T-cell (primary cell): ENCODE measurements around the gene SPTBN1. TPM values are rescaled to one million over a fixed set of nuclear protein-coding genes. Genes with fewer than 3 reads are reported as not detected.

Source experiments
- ATAC-seq, 4 experiments: fragments of 200-7000 bp in 3 of 4; fragments of 150-1000 bp in 1 of 4; cut with Tn5 transposase; replicated peaks in 1 of 4; 1 replicate in 3 of 4; 2 replicates in 1 of 4; pipeline ENCODE4 v1.10.0; 2021; ENCODE audit warnings: moderate library complexity in 3 of 4, mild to moderate bottlenecking in 2 of 4, moderate number of reproducible peaks in 1 of 4
- CTCF ChIA-PET, 2 donors: fragments of 300-600 bp; sonication (Branson Sonifier 250); formaldehyde crosslinking; loops; one replicate each; lab custom pipeline; 2022; ENCODE audit warnings: antibody characterized with exemption in 2 of 2; lab: Charles Lee
- POLR2A ChIA-PET, 2 donors: fragments of 300-600 bp; sonication (Branson Sonifier 250); formaldehyde crosslinking; loops; one replicate each; lab custom pipeline; 2022; ENCODE audit warnings: antibody characterized with exemption in 2 of 2; lab: Charles Lee
- DNase-seq, 35 experiments: peaks; one replicate each; pipeline versions ENCODE4 v3.0.0 to v3.0.0-alpha.2; 2013 to 2023
- H3K27ac ChIP-seq: one replicate; pipeline ENCODE4 v1.5.1; 2013; ENCODE audit warnings: low read length
- H3K27me3 ChIP-seq, 2 experiments: replicated peaks in 1 of 2; 1 replicate in 1 of 2; 2 replicates in 1 of 2; pipeline versions ENCODE4 v1.6.1 to v1.7.0; 2013; ENCODE audit warnings: low read length in 1 of 2, mixed read lengths in 1 of 2; ENCODE audit not compliant: control insufficient read depth in 2 of 2, insufficient read depth in 2 of 2; ENCODE audit errors: extremely low read depth in 1 of 2
- H3K36me3 ChIP-seq, 2 donors: 1 replicate in 1 of 2; 2 replicates in 1 of 2; pipeline versions ENCODE4 v1.6.1 to v1.7.0; 2013; ENCODE audit warnings: low read length in 1 of 2; ENCODE audit not compliant: control insufficient read depth in 2 of 2, insufficient read depth in 1 of 2; ENCODE audit errors: extremely low read depth in 1 of 2
- H3K4me1 ChIP-seq, 2 experiments: 1 replicate in 1 of 2; 2 replicates in 1 of 2; pipeline versions ENCODE4 v1.6.1 to v1.7.0; 2013; ENCODE audit warnings: low read length in 2 of 2, mixed read lengths in 1 of 2; ENCODE audit not compliant: insufficient read depth in 2 of 2, control insufficient read depth in 1 of 2; ENCODE audit errors: extremely low read depth in 1 of 2
- H3K4me3 ChIP-seq, 2 donors: 1 replicate in 1 of 2; 2 replicates in 1 of 2; pipeline versions ENCODE4 v1.5.1 to v1.7.0; 2013; ENCODE audit warnings: mild to moderate bottlenecking in 2 of 2, low read length in 1 of 2, moderate library complexity in 1 of 2; ENCODE audit not compliant: control insufficient read depth in 1 of 2; ENCODE audit errors: extremely low read depth in 1 of 2
- H3K9me3 ChIP-seq: 2 replicates; pipeline ENCODE4 v1.7.0; 2013
- H3K27ac Mint-ChIP-seq, 2 donors: one replicate each; pipeline ENCODE4 v1.8.0; 2020 to 2021; ENCODE audit warnings: mild to moderate bottlenecking in 2 of 2, mixed read lengths in 2 of 2
- H3K27me3 Mint-ChIP-seq, 2 donors: one replicate each; pipeline ENCODE4 v1.8.0; 2021 to 2022; ENCODE audit warnings: mixed read lengths in 2 of 2
- H3K36me3 Mint-ChIP-seq: one replicate; pipeline ENCODE4 v1.8.0; 2021; ENCODE audit warnings: mixed read lengths
- H3K4me1 Mint-ChIP-seq, 3 donors: one replicate each; pipeline ENCODE4 v1.8.0; 2020 to 2022; ENCODE audit warnings: mixed read lengths in 3 of 3, mild to moderate bottlenecking in 1 of 3
- H3K4me3 Mint-ChIP-seq, 3 donors: one replicate each; pipeline ENCODE4 v1.8.0; 2020 to 2022; ENCODE audit warnings: mild to moderate bottlenecking in 3 of 3, mixed read lengths in 3 of 3, moderate library complexity in 3 of 3
- H3K9me3 Mint-ChIP-seq, 3 donors: one replicate each; pipeline ENCODE4 v1.8.0; 2020 to 2022; ENCODE audit warnings: mixed read lengths in 3 of 3
- WGBS: methylation state at CpG from one replicate; pipeline ENCODE4 v1.1.5; 2013; ENCODE audit warnings: missing lambda C conversion rate; ENCODE audit not compliant: insufficient coverage; 5-methylcytosine and 5-hydroxymethylcytosine counted together
- total RNA-seq, 35 experiments: library from RNA in 6 of 35; stranded (reverse) in 6 of 35; fragments of 120-200 nt in 1 of 35; gene quantifications; one replicate each; pipeline versions ENCODE4 v1.2.1 to v1.2.4 and lab custom pipeline; 2013 to 2026

SPTBN1 gene
- total RNA-seq, 5 donors from 2014 or later (not counting 1 experiment from before 2014, with no cell fraction given) = 129 to 222 (median 139) TPM

- no CpG with 5 or more reads among the region's 5 CpGs for WGBS
- H3K4me3 ChIP-seq = no peak overlapping the region
- H3K27ac Mint-ChIP-seq = peak overlapping the region; percentile 82 to 83
- DNase-seq (no peak), ATAC-seq (no peak)
- H3K4me1 ChIP-seq = peaks cover 10 to 15% of the 10 kb centered on the region in 2 experiments
- no peaks in the 10 kb centered on the region for H3K27me3 ChIP-seq
- peaks cover 76% of the 10 kb centered on the region for H3K36me3 Mint-ChIP-seq
- H3K9me3 ChIP-seq = no peaks in the 10 kb centered on the region
- H3K4me3 Mint-ChIP-seq = peak overlapping the region in 1 of 3 donors; percentile 27
- H3K27ac ChIP-seq = no peak overlapping the region
- H3K9me3 Mint-ChIP-seq = no peaks in the 10 kb centered on the region
- no peaks in the 10 kb centered on the region for H3K27me3 Mint-ChIP-seq
- H3K4me1 Mint-ChIP-seq = peaks cover 37 to 42% (median 40%) of the 10 kb centered on the region in 3 donors
- ChIA-PET POLR2A (interaction anchor here (0.6 kb wide), 3 partner anchors 18 to 641 kb away, joined by 3 to 6 read pairs (median 4); no protein-coding TSS in a partner anchor), CTCF (interaction anchor here (0.5 to 1.7 kb wide), 3 partner anchors 95 to 446 kb away, joined by 3 to 6 read pairs (median 5); no protein-coding TSS in a partner anchor)
- peaks cover 6 to 75% of the 10 kb centered on the region in 2 donors for H3K36me3 ChIP-seq
Measured at GRCh38 chr2:54618646-54619565, 162.8 kb downstream of the SPTBN1 start.

GRCh38 chr2:54619660-54620231, 163.6 kb downstream of the SPTBN1 start:
- no peak overlapping the region for H3K27ac ChIP-seq
- H3K4me1 ChIP-seq = peaks cover 10 to 15% of the 10 kb centered on the region in 2 experiments
- Mint-ChIP-seq H3K9me3 (no peaks in the 10 kb centered on the region), H3K36me3 (peaks cover 78% of the 10 kb centered on the region), H3K27me3 (no peaks in the 10 kb centered on the region), H3K4me1 (peaks cover 36 to 37% (median 37%) of the 10 kb centered on the region in 3 donors), H3K27ac (peak overlapping the region; percentile 80 to 82), H3K4me3 (no peak overlapping the region)
- 100% methylated on average over 2 of the region's 9 CpGs for WGBS
- POLR2A ChIA-PET = interaction anchor here in 1 of 2 donors (0.6 kb wide), 1 partner anchor 17 kb away, joined by 3 read pairs; no protein-coding TSS in a partner anchor
- ATAC-seq (no peak), DNase-seq (no peak)
- H3K27me3 ChIP-seq = no peaks in the 10 kb centered on the region
- no peaks in the 10 kb centered on the region for H3K9me3 ChIP-seq
- CTCF ChIA-PET = interaction anchor here (0.5 to 1.7 kb wide), 3 partner anchors 95 to 445 kb away, joined by 3 to 6 read pairs (median 5); no protein-coding TSS in a partner anchor
- H3K4me3 ChIP-seq = no peak overlapping the region
- H3K36me3 ChIP-seq = peaks cover 9 to 79% of the 10 kb centered on the region in 2 donors

- peaks cover 10 to 15% of the 10 kb centered on the region in 2 experiments for H3K4me1 ChIP-seq
- H3K27ac ChIP-seq = no peak overlapping the region
- H3K4me3 ChIP-seq = no peak overlapping the region
- Mint-ChIP-seq H3K27ac (peak overlapping the region in 1 of 2 donors; percentile 80), H3K27me3 (no peaks in the 10 kb centered on the region), H3K4me3 (no peak overlapping the region), H3K9me3 (no peaks in the 10 kb centered on the region), H3K4me1 (peaks cover 34 to 37% (median 36%) of the 10 kb centered on the region in 3 donors), H3K36me3 (peaks cover 76% of the 10 kb centered on the region)
- ChIA-PET POLR2A (no interaction called here), CTCF (no interaction called here)
- DNase-seq (no peak), ATAC-seq (no peak)
- H3K27me3 ChIP-seq = no peaks in the 10 kb centered on the region
- H3K9me3 ChIP-seq = no peaks in the 10 kb centered on the region
- H3K36me3 ChIP-seq = peaks cover 7 to 83% of the 10 kb centered on the region in 2 donors
- 100% methylated on average over 3 of the region's 5 CpGs for WGBS
Measured at GRCh38 chr2:54620948-54621347, 164.8 kb downstream of the SPTBN1 start.

GRCh38 chr2:54624591-54625071, 168.5 kb downstream of the SPTBN1 start:
- 97% methylated on average over 5 of the region's 12 CpGs for WGBS
- Mint-ChIP-seq H3K27ac (no peak overlapping the region), H3K9me3 (no peaks in the 10 kb centered on the region), H3K4me3 (no peak overlapping the region), H3K27me3 (no peaks in the 10 kb centered on the region), H3K36me3 (peaks cover 82% of the 10 kb centered on the region), H3K4me1 (peaks cover 6 to 16% (median 11%) of the 10 kb centered on the region in 3 donors)
- POLR2A ChIA-PET = interaction anchor here (0.6 to 0.7 kb wide), 3 partner anchors 13 to 336 kb away, joined by 3 to 10 read pairs (median 3); no protein-coding TSS in a partner anchor
- ATAC-seq = no peak
- no peak overlapping the region for H3K27ac ChIP-seq
- H3K27me3 ChIP-seq = no peaks in the 10 kb centered on the region
- CTCF ChIA-PET = interaction anchor here in 1 of 2 donors (0.5 to 2.9 kb wide), 6 partner anchors 63 to 882 kb away, joined by 3 to 10 read pairs (median 4); no protein-coding TSS in a partner anchor
- no peak overlapping the region for H3K4me3 ChIP-seq
- no peak for DNase-seq
- H3K9me3 ChIP-seq = no peaks in the 10 kb centered on the region
- H3K36me3 ChIP-seq = peaks cover 22 to 90% of the 10 kb centered on the region in 2 donors
- peaks cover 0 to 3% of the 10 kb centered on the region in 2 experiments for H3K4me1 ChIP-seq

GRCh38 chr2:54626131-54626530, 170.0 kb downstream of the SPTBN1 start:
- Mint-ChIP-seq H3K9me3 (no peaks in the 10 kb centered on the region), H3K27ac (peak overlapping the region in 1 of 2 donors; percentile 68), H3K4me3 (no peak overlapping the region), H3K4me1 (peaks cover 0 to 4% (median under 1%) of the 10 kb centered on the region in 3 donors), H3K36me3 (peaks cover 80% of the 10 kb centered on the region), H3K27me3 (no peaks in the 10 kb centered on the region)
- Histone ChIP-seq H3K27ac (no peak overlapping the region), H3K27me3 (no peaks in the 10 kb centered on the region), H3K36me3 (peaks cover 29 to 98% of the 10 kb centered on the region in 2 donors), H3K4me1 (no peaks in the 10 kb centered on the region), H3K9me3 (no peaks in the 10 kb centered on the region), H3K4me3 (no peak overlapping the region)
- 100% methylated on average over 3 of the region's 7 CpGs for WGBS
- no peak for DNase-seq
- no peak for ATAC-seq
- ChIA-PET CTCF (interaction anchor here in 1 of 2 donors (1.6 kb wide), 1 partner anchor 67 kb away, joined by 4 read pairs; no protein-coding TSS in a partner anchor), POLR2A (interaction anchor here in 1 of 2 donors (0.6 kb wide), 1 partner anchor 23 kb away, joined by 3 read pairs; no protein-coding TSS in a partner anchor)
